Spinal cord (tissue), 10 donors: ENCODE measurements around the gene PIK3R5. TPM values are rescaled to one million over a fixed set of nuclear protein-coding genes. Genes with fewer than 3 reads are reported as not detected.
A peak's percentile ranks its signal among the peaks of the same experiment; 100 is the strongest.
"Not testable (repeated sequence)": the region's sequence is repeated elsewhere in the genome, so short reads cannot be mapped to it uniquely, and the experiment has no call there.

Source experiments
- DNase-seq, 6 donors: peaks; one replicate each; pipeline versions ENCODE4 v3.0.0 to v3.0.0-alpha.2; 2013 to 2015; ENCODE audit warnings: low spot score in 6 of 6, low read depth in 4 of 6
- H3K27ac ChIP-seq: one replicate; pipeline ENCODE4 v1.5.1; 2013; ENCODE audit warnings: low read depth, low read length, control low read depth
- H3K27me3 ChIP-seq: one replicate; pipeline ENCODE4 v1.6.1; 2013; ENCODE audit warnings: low read length; ENCODE audit not compliant: control insufficient read depth, insufficient read depth
- H3K36me3 ChIP-seq: one replicate; pipeline ENCODE4 v1.6.1; 2013; ENCODE audit warnings: low read length; ENCODE audit not compliant: control insufficient read depth, insufficient read depth
- H3K4me1 ChIP-seq: one replicate; pipeline ENCODE4 v1.6.1; 2013; ENCODE audit warnings: low read length; ENCODE audit not compliant: control insufficient read depth, insufficient read depth
- H3K4me3 ChIP-seq: one replicate; pipeline ENCODE4 v1.5.1; 2013; ENCODE audit warnings: low read depth, low read length, control low read depth
- H3K9me3 ChIP-seq: one replicate; pipeline ENCODE4 v1.6.1; 2013; ENCODE audit warnings: low read length; ENCODE audit not compliant: control insufficient read depth, insufficient read depth
- WGBS: methylation state at CpG from one replicate; pipeline ENCODE4 v1.1.5; 2013; ENCODE audit warnings: missing lambda C conversion rate; ENCODE audit not compliant: insufficient coverage; 5-methylcytosine and 5-hydroxymethylcytosine counted together
- polyA plus RNA-seq, 2 donors: library from polyadenylated mRNA; unstranded; fragments of 120-200 nt; gene quantifications; one replicate each; pipeline ENCODE4 v1.2.1, GENCODE V29; 2013; ENCODE audit not compliant: insufficient read length in 2 of 2
- total RNA-seq, 2 donors: library from RNA; depleted of rRNA in 1 of 2; stranded (reverse); fragments of 120-200 nt in 1 of 2; fragments of >200 nt in 1 of 2; gene quantifications; one replicate each; pipeline versions ENCODE4 v1.2.3 to v1.2.4, GENCODE V29; 2013 to 2014
- donor health status: healthy.

Gene PIK3R5
- total and polyA plus RNA-seq, 4 donors = 2.5 to 3.3 (median 2.7) TPM

- 61% methylated on average over 9 of the region's 14 CpGs for whole genome bisulfite sequencing
- Histone ChIP-seq H3K9me3 (no peaks in the 10 kb centered on the region), H3K4me1 (peaks cover 24% of the 10 kb centered on the region), H3K4me3 (no peak overlapping the region), H3K27ac (peak overlapping the region; percentile 16), H3K27me3 (no peaks in the 10 kb centered on the region), H3K36me3 (no peaks in the 10 kb centered on the region)
- peak in 1 of 6 donors; percentile 35 for DNase-seq
Measured at GRCh38 chr17:8856869-8857575, 108.5 kb downstream of the PIK3R5 start.

GRCh38 chr17:8856205-8856603 lies 109.3 kb downstream of the PIK3R5 start:
- H3K27ac ChIP-seq = not testable (repeated sequence)

GRCh38 chr17:8855477-8856204 lies 109.9 kb downstream of the PIK3R5 start:
- Histone ChIP-seq H3K4me3 (no peak overlapping the region), H3K4me1 (peaks cover 24% of the 10 kb centered on the region), H3K27ac (no peak overlapping the region), H3K27me3 (no peaks in the 10 kb centered on the region), H3K36me3 (no peaks in the 10 kb centered on the region), H3K9me3 (no peaks in the 10 kb centered on the region)
- DNase-seq = peak in 1 of 6 donors; percentile 17
- 80% methylated on average over 7 of the region's 17 CpGs for WGBS

More at GRCh38 chr17:8856205-8856603, 109.3 kb downstream of the PIK3R5 start:
- not testable (repeated sequence) for DNase-seq, H3K27me3 ChIP-seq, H3K36me3 ChIP-seq, H3K4me3 ChIP-seq, H3K9me3 ChIP-seq
- peaks cover 24% of the 10 kb centered on the region for H3K4me1 ChIP-seq
- 100% methylated on average over 1 of the region's 6 CpGs for WGBS

GRCh38 chr17:8851600-8851999 lies 113.9 kb downstream of the PIK3R5 start:
- no peak overlapping the region for H3K4me3 ChIP-seq
- H3K36me3 ChIP-seq = no peaks in the 10 kb centered on the region
- H3K27ac ChIP-seq = no peak overlapping the region
- DNase-seq = no peak
- H3K27me3 ChIP-seq = no peaks in the 10 kb centered on the region
- H3K9me3 ChIP-seq = no peaks in the 10 kb centered on the region
- no peaks in the 10 kb centered on the region for H3K4me1 ChIP-seq
- no CpG with 5 or more reads among the region's 5 CpGs for WGBS

GRCh38 chr17:8849311-8850041 lies 116.0 kb downstream of the PIK3R5 start:
- Histone ChIP-seq H3K4me3 (no peak overlapping the region), H3K27ac (no peak overlapping the region), H3K9me3 (no peaks in the 10 kb centered on the region), H3K27me3 (no peaks in the 10 kb centered on the region), H3K4me1 (no peaks in the 10 kb centered on the region), H3K36me3 (no peaks in the 10 kb centered on the region)
- 80% methylated on average over 1 of the region's 4 CpGs for WGBS
- no peak for DNase-seq

- WGBS = 80% methylated on average over 1 of the region's 2 CpGs
Measured at GRCh38 chr17:8847891-8848290, 117.6 kb downstream of the PIK3R5 start.

GRCh38 chr17:8846768-8847211 lies 118.7 kb downstream of the PIK3R5 start:
- H3K4me3 ChIP-seq = no peak overlapping the region
- peak in 2 of 6 donors; percentile 38 to 84 for DNase-seq
- H3K36me3 ChIP-seq = no peaks in the 10 kb centered on the region
- no peaks in the 10 kb centered on the region for H3K9me3 ChIP-seq
- H3K4me1 ChIP-seq = no peaks in the 10 kb centered on the region
- H3K27me3 ChIP-seq = no peaks in the 10 kb centered on the region
- H3K27ac ChIP-seq = no peak overlapping the region

More at GRCh38 chr17:8847891-8848290, 117.6 kb downstream of the PIK3R5 start:
- DNase-seq = no peak
- H3K36me3 ChIP-seq = no peaks in the 10 kb centered on the region
- no peak overlapping the region for H3K4me3 ChIP-seq
- no peaks in the 10 kb centered on the region for H3K9me3 ChIP-seq
- H3K27ac ChIP-seq = no peak overlapping the region
- no peaks in the 10 kb centered on the region for H3K27me3 ChIP-seq
- H3K4me1 ChIP-seq = no peaks in the 10 kb centered on the region

- H3K9me3 ChIP-seq = no peaks in the 10 kb centered on the region
- peaks cover under 1% of the 10 kb centered on the region for H3K4me1 ChIP-seq
- no peaks in the 10 kb centered on the region for H3K36me3 ChIP-seq
- no peak overlapping the region for H3K27ac ChIP-seq
- DNase-seq = no peak
- 71% methylated on average over 1 of the region's 9 CpGs for WGBS
- H3K4me3 ChIP-seq = no peak overlapping the region
- no peaks in the 10 kb centered on the region for H3K27me3 ChIP-seq
Measured at GRCh38 chr17:8844229-8845218, 121.0 kb downstream of the PIK3R5 start.

GRCh38 chr17:8843344-8843743 lies 122.2 kb downstream of the PIK3R5 start:
- Histone ChIP-seq H3K9me3 (no peaks in the 10 kb centered on the region), H3K36me3 (no peaks in the 10 kb centered on the region), H3K27ac (no peak overlapping the region), H3K4me1 (peaks cover 4% of the 10 kb centered on the region), H3K4me3 (no peak overlapping the region), H3K27me3 (no peaks in the 10 kb centered on the region)
- WGBS = no CpG with 5 or more reads among the region's 2 CpGs
- peak in 1 of 6 donors; percentile 41 for DNase-seq
